Duodenal mucosa (tissue), 2 donors: ENCODE measurements around the gene RNF181.
"Not testable (repeated sequence)": the region's sequence is repeated elsewhere in the genome, so short reads cannot be mapped to it uniquely, and the experiment has no call there.

Source experiments
- H3K27ac ChIP-seq: one replicate; pipeline ENCODE4 v1.7.0; 2013; ENCODE audit warnings: low read depth, low read length
- H3K27me3 ChIP-seq, 2 donors: one replicate each; pipeline ENCODE4 v1.7.0; 2013; ENCODE audit warnings: low read length in 2 of 2, control low read depth in 1 of 2; ENCODE audit not compliant: insufficient read depth in 2 of 2, control insufficient read depth in 1 of 2
- H3K36me3 ChIP-seq, 2 donors: one replicate each; pipeline ENCODE4 v1.7.0; 2013; ENCODE audit warnings: low read length in 2 of 2, control low read depth in 1 of 2; ENCODE audit not compliant: insufficient read depth in 2 of 2, control insufficient read depth in 1 of 2
- H3K4me1 ChIP-seq, 2 donors: one replicate each; pipeline ENCODE4 v1.7.0; 2013; ENCODE audit warnings: low read length in 2 of 2, control low read depth in 1 of 2; ENCODE audit not compliant: insufficient read depth in 2 of 2, control insufficient read depth in 1 of 2
- H3K4me3 ChIP-seq, 2 donors: one replicate each; pipeline ENCODE4 v1.7.0; 2013; ENCODE audit warnings: low read length in 2 of 2, low read depth in 1 of 2
- H3K9ac ChIP-seq, 2 donors: one replicate each; pipeline ENCODE4 v1.7.0; 2013; ENCODE audit warnings: low read length in 2 of 2, low read depth in 1 of 2
- H3K9me3 ChIP-seq, 2 donors: one replicate each; pipeline ENCODE4 v1.7.0; 2013; ENCODE audit warnings: low read length in 2 of 2, control low read depth in 1 of 2; ENCODE audit not compliant: control insufficient read depth in 1 of 2

Gene RNF181

GRCh38 chr2:85584857-85585780, 10.4 kb upstream of the RNF181 start:
- no peaks in the 10 kb centered on the region for H3K27me3 ChIP-seq
- peak overlapping the region; percentile 63 to 87 for H3K9ac ChIP-seq
- H3K9me3 ChIP-seq: no peaks in the 10 kb centered on the region
- H3K27ac ChIP-seq: peak overlapping the region; percentile 87
- H3K36me3 ChIP-seq: peaks cover 6 to 16% of the 10 kb centered on the region in 2 donors
- peak overlapping the region; percentile 77 to 79 for H3K4me3 ChIP-seq
- peaks cover 28 to 44% of the 10 kb centered on the region in 2 donors for H3K4me1 ChIP-seq

DNA sequence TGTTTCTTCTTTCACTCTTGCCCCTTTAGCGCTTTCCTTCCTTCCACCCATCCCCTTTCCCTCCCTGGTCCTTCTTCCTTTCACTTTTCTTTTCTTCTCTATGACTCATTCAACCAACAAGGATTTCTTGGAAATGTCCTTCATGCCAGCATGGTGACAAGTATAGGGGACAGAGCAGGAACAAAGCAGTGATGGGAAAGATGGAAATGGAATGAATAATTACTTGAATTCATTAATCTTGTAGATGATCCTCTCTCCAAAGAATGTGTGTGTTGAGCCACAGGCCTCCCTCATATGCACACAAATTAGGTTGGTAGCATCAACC, 9.8 kb upstream of the RNF181 start:
- Histone ChIP-seq H3K9me3 (no peaks in the 10 kb centered on the region), H3K27me3 (no peaks in the 10 kb centered on the region), H3K36me3 (peaks cover 6 to 16% of the 10 kb centered on the region in 2 donors), H3K9ac (peak overlapping the region; percentile 63 to 87), H3K27ac (no peak overlapping the region), H3K4me3 (peak overlapping the region; percentile 77 to 79), H3K4me1 (peaks cover 32 to 48% of the 10 kb centered on the region in 2 donors)

GRCh38 chr2:85588236-85588635, 7.3 kb upstream of the RNF181 start:
- Histone ChIP-seq H3K27me3 (no peaks in the 10 kb centered on the region), H3K27ac (no peak overlapping the region), H3K36me3 (no peaks in the 10 kb centered on the region), H3K4me3 (no peak overlapping the region), H3K9ac (no peak overlapping the region), H3K4me1 (peaks cover 41 to 57% of the 10 kb centered on the region in 2 donors), H3K9me3 (no peaks in the 10 kb centered on the region)

- H3K4me1 ChIP-seq: peaks cover 39 to 53% of the 10 kb centered on the region in 2 donors
Observed at GRCh38 chr2:85588645-85589044, 6.9 kb upstream of the RNF181 start.

GRCh38 chr2:85589181-85589580, 6.4 kb upstream of the RNF181 start:
- no peak overlapping the region for H3K9ac ChIP-seq
- no peaks in the 10 kb centered on the region for H3K9me3 ChIP-seq
- no peak overlapping the region for H3K4me3 ChIP-seq
- no peak overlapping the region for H3K27ac ChIP-seq
- H3K4me1 ChIP-seq: peaks cover 37 to 49% of the 10 kb centered on the region in 2 donors
- no peaks in the 10 kb centered on the region for H3K36me3 ChIP-seq
- no peaks in the 10 kb centered on the region for H3K27me3 ChIP-seq

More at GRCh38 chr2:85588645-85589044, 6.9 kb upstream of the RNF181 start:
- no peak overlapping the region for H3K27ac ChIP-seq
- no peaks in the 10 kb centered on the region for H3K36me3 ChIP-seq
- no peaks in the 10 kb centered on the region for H3K27me3 ChIP-seq
- H3K9me3 ChIP-seq: no peaks in the 10 kb centered on the region
- no peak overlapping the region for H3K4me3 ChIP-seq
- no peak overlapping the region for H3K9ac ChIP-seq

- no peaks in the 10 kb centered on the region for H3K27me3 ChIP-seq
- no peaks in the 10 kb centered on the region for H3K9me3 ChIP-seq
- H3K27ac ChIP-seq: peak overlapping the region; percentile 21
- peaks cover 38 to 48% of the 10 kb centered on the region in 2 donors for H3K4me1 ChIP-seq
- H3K36me3 ChIP-seq: no peaks in the 10 kb centered on the region
- no peak overlapping the region for H3K4me3 ChIP-seq
- H3K9ac ChIP-seq: no peak overlapping the region
Observed at GRCh38 chr2:85589982-85590791, 5.4 kb upstream of the RNF181 start.

DNA sequence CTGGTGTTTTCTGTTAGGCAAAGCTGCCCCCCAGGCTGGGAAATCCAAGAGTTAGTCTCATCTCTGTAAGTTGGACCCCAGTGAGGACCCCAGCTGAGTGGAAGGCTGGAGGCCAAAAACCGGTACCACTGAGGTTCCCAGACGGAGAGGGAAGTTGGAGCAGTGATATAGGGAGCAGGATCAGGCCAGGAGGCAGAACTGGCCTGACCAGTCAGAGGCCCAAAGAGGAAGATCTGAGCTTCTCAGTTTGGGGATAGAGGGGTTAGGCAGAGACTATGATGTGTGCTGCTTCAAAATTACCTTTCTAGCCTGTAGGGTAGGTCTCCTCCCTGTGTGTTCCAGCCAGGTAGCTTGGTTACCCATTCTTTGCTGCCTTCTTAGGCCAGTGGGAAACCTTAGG, 4.6 kb upstream of the RNF181 start:
- no peaks in the 10 kb centered on the region for H3K36me3 ChIP-seq
- H3K4me1 ChIP-seq: peaks cover 30 to 40% of the 10 kb centered on the region in 2 donors
- H3K27me3 ChIP-seq: no peaks in the 10 kb centered on the region
- no peak overlapping the region for H3K9ac ChIP-seq
- H3K4me3 ChIP-seq: no peak overlapping the region
- H3K9me3 ChIP-seq: no peaks in the 10 kb centered on the region
- H3K27ac ChIP-seq: no peak overlapping the region

DNA sequence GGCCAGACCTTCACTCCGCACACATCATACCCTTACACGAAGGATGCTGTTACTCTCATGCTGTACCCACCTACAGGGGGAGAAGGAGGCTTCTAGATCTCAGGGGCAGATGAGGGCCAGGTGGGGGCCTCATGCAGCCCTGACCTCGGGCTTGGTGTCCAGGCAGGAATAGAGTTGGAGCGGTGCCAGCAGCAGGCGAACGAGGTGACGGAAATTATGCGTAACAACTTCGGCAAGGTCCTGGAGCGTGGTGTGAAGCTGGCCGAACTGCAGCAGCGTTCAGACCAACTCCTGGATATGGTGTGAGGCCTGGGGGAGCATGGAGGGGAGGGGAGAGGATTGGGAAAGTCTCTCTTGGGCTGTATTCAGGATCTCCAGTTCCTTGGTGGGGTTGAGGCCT, 4.0 kb upstream of the RNF181 start:
- Histone ChIP-seq H3K4me3 (no peak overlapping the region), H3K9ac (no peak overlapping the region), H3K9me3 (no peaks in the 10 kb centered on the region), H3K36me3 (no peaks in the 10 kb centered on the region), H3K27me3 (no peaks in the 10 kb centered on the region), H3K4me1 (peaks cover 34 to 42% of the 10 kb centered on the region in 2 donors), H3K27ac (no peak overlapping the region)

GRCh38 chr2:85592299-85592698, 3.2 kb upstream of the RNF181 start:
- H3K9me3 ChIP-seq, H3K36me3 ChIP-seq, H3K9ac ChIP-seq, H3K27ac ChIP-seq, H3K4me3 ChIP-seq, H3K27me3 ChIP-seq: not testable (repeated sequence)
- peaks cover 41 to 48% of the 10 kb centered on the region in 2 donors for H3K4me1 ChIP-seq

DNA sequence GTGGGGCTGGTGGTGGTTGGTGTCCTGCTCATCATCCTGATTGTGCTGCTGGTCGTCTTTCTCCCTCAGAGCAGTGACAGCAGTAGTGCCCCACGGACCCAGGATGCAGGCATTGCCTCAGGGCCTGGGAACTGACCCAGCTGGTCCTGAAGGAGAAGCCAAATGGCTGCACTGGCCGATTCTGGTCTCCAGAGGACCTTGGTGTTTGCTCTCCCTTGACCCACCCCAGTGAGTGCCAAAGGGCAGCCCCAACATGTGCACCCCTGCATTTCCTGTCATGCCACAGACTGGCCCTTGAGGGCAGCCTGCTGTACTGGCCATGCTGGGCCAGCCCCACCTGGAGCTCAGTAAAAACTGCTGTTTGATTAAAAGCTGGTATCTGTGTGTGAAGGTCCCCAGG, 2.5 kb upstream of the RNF181 start:
- H3K36me3 ChIP-seq: peaks cover 9 to 10% of the 10 kb centered on the region in 2 donors
- no peak overlapping the region for H3K9ac ChIP-seq
- peaks cover 45% of the 10 kb centered on the region in 2 donors for H3K4me1 ChIP-seq
- no peak overlapping the region for H3K27ac ChIP-seq
- H3K27me3 ChIP-seq: no peaks in the 10 kb centered on the region
- H3K4me3 ChIP-seq: no peak overlapping the region
- H3K9me3 ChIP-seq: no peaks in the 10 kb centered on the region
